K562 (cell line): ENCODE results near the gene RPAP2. TPM values are rescaled to one million over a fixed set of nuclear protein-coding genes. Genes with fewer than 3 reads are reported as not detected.

Experiments
- JUN ChIP-seq, 2 experiments: sonication (generic) in 1 of 2; formaldehyde crosslinking in 1 of 2; IDR thresholded peaks; 2 replicates each; pipeline versions ENCODE4 v1.6.1 to v1.8.0; 2012 to 2022; ENCODE audit warnings: borderline replicate concordance in 2 of 2, mild to moderate bottlenecking in 2 of 2, improper control_type of control experiment in 1 of 2, low read depth in 1 of 2, low read length in 1 of 2, missing genetic modification reagents in 1 of 2
- KLF10 ChIP-seq: fragments of 250-450 bp; sonication (Bioruptor Pico); IDR thresholded peaks from 2 replicates; pipeline ENCODE4 v1.6.1; 2021; ENCODE audit warnings: matching md5 sums
- MEF2D ChIP-seq: conservative IDR thresholded peaks from 2 replicates; pipeline ENCODE4 v1.6.1; 2016; ENCODE audit warnings: low read depth, missing genetic modification characterization, missing compliant biosample characterization
- MIER1 ChIP-seq: fragments of 450-650 bp; IDR thresholded peaks from 2 replicates; pipeline ENCODE4 v1.6.1; 2016; ENCODE audit warnings: antibody characterized with exemption, mild to moderate bottlenecking, low read depth
- MXI1 ChIP-seq: IDR thresholded peaks from 2 replicates; pipeline ENCODE4 v1.6.1; 2011; ENCODE audit warnings: low read depth, mild to moderate bottlenecking, improper control_type of control experiment, low read length
- NR2C2 ChIP-seq, 2 experiments: fragments of 200-800 bp in 1 of 2; sonication (Bioruptor generic) in 1 of 2; sonication (generic) in 1 of 2; formaldehyde crosslinking in 1 of 2; IDR thresholded peaks; 2 replicates each; pipeline versions ENCODE4 v1.6.1 to v1.8.0; 2016 to 2022; ENCODE audit warnings: mild to moderate bottlenecking in 1 of 2, missing compliant biosample characterization in 1 of 2, missing genetic modification characterization in 1 of 2, missing genetic modification reagents in 1 of 2
- NR4A1 ChIP-seq, 2 experiments: fragments of 250-450 bp in 1 of 2; fragments of 450-650 bp in 1 of 2; sonication (Bioruptor Pico) in 1 of 2; IDR thresholded peaks; 2 replicates each; pipeline versions ENCODE4 v1.4.0 to v1.6.1; 2016 to 2020; ENCODE audit warnings: mild to moderate bottlenecking in 2 of 2, missing compliant biosample characterization in 1 of 2, missing genetic modification characterization in 1 of 2, moderate library complexity in 1 of 2
- PKNOX1 ChIP-seq: fragments of 450-650 bp; IDR thresholded peaks from 2 replicates; pipeline ENCODE4 v1.6.1; 2016
- SPI1 ChIP-seq: IDR thresholded peaks from 2 replicates; pipeline ENCODE4 v1.6.1; 2011; ENCODE audit warnings: low read depth, low read length, control low read depth, borderline replicate concordance
- SRSF1 ChIP-seq: fragments of 200-400 bp; formaldehyde crosslinking; IDR thresholded peaks from 2 replicates; pipeline ENCODE4 v1.6.1; 2017; ENCODE audit warnings: mild to moderate bottlenecking, low read depth, low read length, moderate library complexity
- TAL1 ChIP-seq: fragments of 450-650 bp; IDR thresholded peaks from 2 replicates; pipeline ENCODE4 v1.6.1; 2016; ENCODE audit warnings: mild to moderate bottlenecking
- TEAD1 ChIP-seq, 2 experiments: fragments of 450-650 bp in 1 of 2; sonication (generic) in 1 of 2; formaldehyde crosslinking; IDR thresholded peaks; 2 replicates each; pipeline versions ENCODE4 v1.4.0 to v1.8.0; 2020 to 2022; ENCODE audit warnings: mild to moderate bottlenecking in 2 of 2, missing genetic modification reagents in 1 of 2
- THAP12 ChIP-seq: fragments of 250-450 bp; sonication (Bioruptor Pico); IDR thresholded peaks from 2 replicates; pipeline ENCODE4 v1.9.0; 2021; ENCODE audit warnings: mild to moderate bottlenecking, inconsistent platforms
- XRCC3 ChIP-seq: fragments of 450-650 bp; IDR thresholded peaks from 2 replicates; pipeline ENCODE4 v1.6.1; 2017; ENCODE audit warnings: mild to moderate bottlenecking, moderate library complexity
- XRCC5 ChIP-seq: fragments of 200-400 bp; formaldehyde crosslinking; IDR thresholded peaks from 2 replicates; pipeline ENCODE4 v1.6.1; 2017; ENCODE audit warnings: low read depth, mild to moderate bottlenecking, low read length
- ZKSCAN8 ChIP-seq: fragments of 200-800 bp; sonication (Bioruptor generic); IDR thresholded peaks from 2 replicates; pipeline ENCODE4 v1.6.1; 2016; ENCODE audit warnings: missing genetic modification characterization, missing compliant biosample characterization
- ZNF184 ChIP-seq: sonication (generic); formaldehyde crosslinking; IDR thresholded peaks from 2 replicates; pipeline ENCODE4 v1.5.0; 2020; ENCODE audit warnings: missing genetic modification reagents
- ZNF431 ChIP-seq: sonication (generic); formaldehyde crosslinking; IDR thresholded peaks from 2 replicates; pipeline ENCODE4 v1.8.0; 2022; ENCODE audit warnings: mild to moderate bottlenecking, missing genetic modification reagents
- ZNF551 ChIP-seq: fragments of 250-450 bp; sonication (Bioruptor Pico); IDR thresholded peaks from 2 replicates; pipeline ENCODE4 v1.5.0; 2021; ENCODE audit warnings: mild to moderate bottlenecking, moderate library complexity
- polyA plus RNA-seq, 8 experiments: library from polyadenylated mRNA; depleted of rRNA in 4 of 8; stranded (reverse) in 5 of 8; unstranded in 3 of 8; fragments of >200 nt; fragmentation: Nextera tagmentation in 2 of 8; fragmentation: Illumina TruSeq in 1 of 8; extraction: Ambion mirVana in 2 of 8; extraction: Trizol in 1 of 8; gene quantifications; 2 replicates each; pipeline versions ENCODE4 v1.2.1 to v1.2.3, GENCODE V29; 2011 to 2014; ENCODE audit warnings: inconsistent platforms in 1 of 8, missing spikeins in 1 of 8
- total RNA-seq, 7 experiments: library from RNA; depleted of rRNA in 6 of 7; stranded (reverse); fragments of >200 nt in 6 of 7; fragmentation: Illumina TruSeq in 2 of 7; extraction: Trizol in 2 of 7; gene quantifications; 2 replicates each; pipeline versions ENCODE4 v1.2.1 to v1.2.3, GENCODE V29; 2011 to 2021; ENCODE audit warnings: low replicate concordance in 1 of 7
- TF ChIP-seq, protein P1 (sequence below): fragments of 450-650 bp; formaldehyde crosslinking; IDR thresholded peaks from 2 replicates; pipeline ENCODE4 v1.4.0; 2020; ENCODE audit warnings: mild to moderate bottlenecking, mixed read lengths
- TF ChIP-seq, protein P2 (sequence below): sonication (generic); formaldehyde crosslinking; IDR thresholded peaks from 2 replicates; pipeline ENCODE4 v1.8.1; 2023; ENCODE audit warnings: mild to moderate bottlenecking, missing genetic modification reagents

Gene RPAP2
- total and polyA plus RNA-seq, 9 of the 15 experiments (the other 6 are each of a cell fraction or from before 2014, with no cell fraction given): 6.2 to 41.7 (median 28.7) TPM

DNA sequence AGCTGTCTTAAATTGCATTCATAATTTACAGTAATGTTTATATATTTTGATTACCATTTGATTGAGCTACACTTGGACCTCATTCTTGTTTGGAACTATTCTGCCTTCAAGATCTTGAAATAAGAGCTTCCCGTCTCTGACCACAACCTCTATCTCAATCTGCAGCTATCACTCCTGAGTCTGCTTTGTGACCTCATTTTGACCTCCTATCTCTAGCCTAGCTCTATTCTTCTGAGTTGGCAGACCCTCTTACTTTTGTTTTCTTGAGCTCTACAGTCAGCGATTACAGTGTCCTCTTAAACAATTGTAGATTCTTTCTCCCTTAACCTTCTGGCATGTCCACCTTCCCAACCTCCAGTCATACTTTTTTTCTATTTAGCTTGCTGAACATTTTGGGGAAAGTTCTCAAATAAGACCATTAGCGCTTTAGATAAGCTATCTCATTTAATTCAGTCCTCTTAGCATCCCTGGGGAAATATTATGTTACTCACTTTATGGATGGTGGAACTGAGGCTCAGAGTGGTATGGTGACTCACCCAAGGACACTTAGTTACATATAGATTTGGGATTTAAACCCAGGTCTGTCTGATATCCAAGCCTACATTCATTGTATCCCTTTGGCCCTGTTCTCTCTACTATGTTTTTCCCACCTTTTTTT lies 19.1 kb downstream of the RPAP2 start (continued):
- TF ChIP-seq TEAD1 (CRISPR knock-in tag; IDR thresholded peaks at IDR 0.05) (no peak; a peak in 1 of 4 replicates), SPI1 (no peak), NR4A1 (CRISPR knock-in tag; IDR thresholded peaks at IDR 0.05) (no peak), NR4A1 (tag; IDR thresholded peaks at IDR 0.05) (no peak), TAL1 (peak; percentile 94), THAP12 (CRISPR knock-in tag) (no peak), ZNF551 (CRISPR knock-in tag) (no peak), MIER1 (no peak), KLF10 (CRISPR knock-in tag) (no peak), SRSF1 (no peak), ZNF431 (CRISPR knock-in tag) (no peak), MXI1 (no peak), XRCC5 (no peak), ZKSCAN8 (no peak), PKNOX1 (0 out of 2 replicates have a peak, but pooled peaks have one; percentile 16), MEF2D (tag) (no peak), XRCC3 (no peak), ZNF184 (CRISPR knock-in tag) (no peak), JUN (IDR thresholded peaks at IDR 0.05; ENCODE audit: borderline replicate concordance, low read depth, low read length) (0 out of 2 replicates have a peak, but pooled peaks have one; percentile 26), JUN (CRISPR knock-in tag; IDR thresholded peaks at IDR 0.05; ENCODE audit: borderline replicate concordance) (no peak), NR2C2 (CRISPR knock-in tag; IDR thresholded peaks at IDR 0.05) (no peak), NR2C2 (tag; IDR thresholded peaks at IDR 0.05) (peak; percentile 71)
- TF ChIP-seq, protein P1, sequence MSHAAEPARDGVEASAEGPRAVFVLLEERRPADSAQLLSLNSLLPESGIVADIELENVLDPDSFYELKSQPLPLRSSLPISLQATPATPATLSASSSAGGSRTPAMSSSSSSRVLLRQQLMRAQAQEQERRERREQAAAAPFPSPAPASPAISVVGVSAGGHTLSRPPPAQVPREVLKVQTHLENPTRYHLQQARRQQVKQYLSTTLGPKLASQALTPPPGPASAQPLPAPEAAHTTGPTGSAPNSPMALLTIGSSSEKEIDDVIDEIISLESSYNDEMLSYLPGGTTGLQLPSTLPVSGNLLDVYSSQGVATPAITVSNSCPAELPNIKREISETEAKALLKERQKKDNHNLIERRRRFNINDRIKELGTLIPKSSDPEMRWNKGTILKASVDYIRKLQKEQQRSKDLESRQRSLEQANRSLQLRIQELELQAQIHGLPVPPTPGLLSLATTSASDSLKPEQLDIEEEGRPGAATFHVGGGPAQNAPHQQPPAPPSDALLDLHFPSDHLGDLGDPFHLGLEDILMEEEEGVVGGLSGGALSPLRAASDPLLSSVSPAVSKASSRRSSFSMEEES (CRISPR knock-in tag): no peak
- TF ChIP-seq, protein P2, sequence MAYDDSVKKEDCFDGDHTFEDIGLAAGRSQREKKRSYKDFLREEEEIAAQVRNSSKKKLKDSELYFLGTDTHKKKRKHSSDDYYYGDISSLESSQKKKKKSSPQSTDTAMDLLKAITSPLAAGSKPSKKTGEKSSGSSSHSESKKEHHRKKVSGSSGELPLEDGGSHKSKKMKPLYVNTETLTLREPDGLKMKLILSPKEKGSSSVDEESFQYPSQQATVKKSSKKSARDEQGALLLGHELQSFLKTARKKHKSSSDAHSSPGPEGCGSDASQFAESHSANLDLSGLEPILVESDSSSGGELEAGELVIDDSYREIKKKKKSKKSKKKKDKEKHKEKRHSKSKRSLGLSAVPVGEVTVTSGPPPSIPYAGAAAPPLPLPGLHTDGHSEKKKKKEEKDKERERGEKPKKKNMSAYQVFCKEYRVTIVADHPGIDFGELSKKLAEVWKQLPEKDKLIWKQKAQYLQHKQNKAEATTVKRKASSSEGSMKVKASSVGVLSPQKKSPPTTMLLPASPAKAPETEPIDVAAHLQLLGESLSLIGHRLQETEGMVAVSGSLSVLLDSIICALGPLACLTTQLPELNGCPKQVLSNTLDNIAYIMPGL (CRISPR knock-in tag): no peak
